Mesothelial cell of epicardium (in vitro differentiated cells): Measurements from ENCODE around the gene TM4SF18. TPM values are rescaled to one million over a fixed set of nuclear protein-coding genes. Genes with fewer than 3 reads are reported as not detected.

Source experiments
- DNase-seq, 2 experiments: peaks; one replicate each; pipeline ENCODE4 v3.0.0; 2021; ENCODE audit warnings: low spot score in 2 of 2; ENCODE audit not compliant: unreplicated experiment in 2 of 2
- H3K27ac Mint-ChIP-seq: 2 replicates; pipeline ENCODE4 v1.8.0; 2021; ENCODE audit warnings: mixed read lengths
- H3K27me3 Mint-ChIP-seq: 2 replicates; pipeline ENCODE4 v1.8.0; 2021; ENCODE audit warnings: low read depth, mixed read lengths
- H3K36me3 Mint-ChIP-seq: 2 replicates; pipeline ENCODE4 v1.8.0; 2021; ENCODE audit warnings: mixed read lengths
- H3K4me1 Mint-ChIP-seq: 2 replicates; pipeline ENCODE4 v1.8.0; 2021; ENCODE audit warnings: mixed read lengths
- H3K4me3 Mint-ChIP-seq: 2 replicates; pipeline ENCODE4 v1.8.0; 2021; ENCODE audit warnings: mild to moderate bottlenecking, moderate library complexity, mixed read lengths
- H3K9me3 Mint-ChIP-seq: 2 replicates; pipeline ENCODE4 v1.8.0; 2021; ENCODE audit warnings: mixed read lengths
- total RNA-seq: library from RNA; stranded (reverse); gene quantifications from 3 replicates; pipeline ENCODE4 v1.2.1, GENCODE V29; 2021
- TF ChIP-seq, protein P1 (sequence below): fragments of 200-600 bp; sonication (generic); IDR thresholded peaks from one replicate; pipeline ENCODE4 v1.5.0; 2021; ENCODE audit warnings: antibody characterized with exemption; ENCODE audit not compliant: unreplicated experiment

The TM4SF18 gene
- total RNA-seq, 1 donor from 2014 or later, result 0.13 TPM

- no peak overlapping the region for H3K4me3 Mint-ChIP-seq
- H3K27me3 Mint-ChIP-seq, result no peaks in the 10 kb centered on the region
- no peaks in the 10 kb centered on the region for H3K36me3 Mint-ChIP-seq
Measured at GRCh38 chr3:149364624-149365023, 31.2 kb upstream of the TM4SF18 start.

DNA sequence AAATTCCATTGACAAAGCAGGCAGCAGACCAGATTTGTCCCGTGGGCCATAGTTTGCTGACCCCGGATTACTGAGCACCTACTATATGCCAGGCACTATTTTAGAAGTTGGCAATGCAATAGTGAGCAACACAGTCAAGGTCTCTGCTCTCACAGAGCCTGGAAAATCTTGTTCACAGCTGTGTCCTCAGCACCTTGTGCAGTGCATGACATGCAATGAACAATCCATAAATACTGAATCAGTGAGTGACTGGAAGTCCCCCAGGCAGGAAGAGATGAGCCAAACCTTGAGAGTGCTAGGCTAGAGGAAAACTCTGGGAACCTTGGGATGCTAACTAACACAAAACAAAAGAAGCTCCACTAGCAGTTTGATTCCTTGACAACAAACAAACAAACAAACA lies 29.6 kb upstream of the TM4SF18 start:
- H3K36me3 Mint-ChIP-seq, result no peaks in the 10 kb centered on the region
- H3K9me3 Mint-ChIP-seq, result no peaks in the 10 kb centered on the region
- TF ChIP-seq, protein P1, sequence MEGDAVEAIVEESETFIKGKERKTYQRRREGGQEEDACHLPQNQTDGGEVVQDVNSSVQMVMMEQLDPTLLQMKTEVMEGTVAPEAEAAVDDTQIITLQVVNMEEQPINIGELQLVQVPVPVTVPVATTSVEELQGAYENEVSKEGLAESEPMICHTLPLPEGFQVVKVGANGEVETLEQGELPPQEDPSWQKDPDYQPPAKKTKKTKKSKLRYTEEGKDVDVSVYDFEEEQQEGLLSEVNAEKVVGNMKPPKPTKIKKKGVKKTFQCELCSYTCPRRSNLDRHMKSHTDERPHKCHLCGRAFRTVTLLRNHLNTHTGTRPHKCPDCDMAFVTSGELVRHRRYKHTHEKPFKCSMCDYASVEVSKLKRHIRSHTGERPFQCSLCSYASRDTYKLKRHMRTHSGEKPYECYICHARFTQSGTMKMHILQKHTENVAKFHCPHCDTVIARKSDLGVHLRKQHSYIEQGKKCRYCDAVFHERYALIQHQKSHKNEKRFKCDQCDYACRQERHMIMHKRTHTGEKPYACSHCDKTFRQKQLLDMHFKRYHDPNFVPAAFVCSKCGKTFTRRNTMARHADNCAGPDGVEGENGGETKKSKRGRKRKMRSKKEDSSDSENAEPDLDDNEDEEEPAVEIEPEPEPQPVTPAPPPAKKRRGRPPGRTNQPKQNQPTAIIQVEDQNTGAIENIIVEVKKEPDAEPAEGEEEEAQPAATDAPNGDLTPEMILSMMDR, result no peak
- no peak for DNase-seq
- H3K4me3 Mint-ChIP-seq, result no peak overlapping the region
- no peak overlapping the region for H3K27ac Mint-ChIP-seq
- peaks cover 10% of the 10 kb centered on the region for H3K4me1 Mint-ChIP-seq
- no peaks in the 10 kb centered on the region for H3K27me3 Mint-ChIP-seq

More at GRCh38 chr3:149364624-149365023, 31.2 kb upstream of the TM4SF18 start:
- H3K27ac Mint-ChIP-seq, result no peak overlapping the region
- DNase-seq, result no peak
- H3K9me3 Mint-ChIP-seq, result no peaks in the 10 kb centered on the region
- peaks cover 20% of the 10 kb centered on the region for H3K4me1 Mint-ChIP-seq
- TF ChIP-seq, protein P1, result no peak

GRCh38 chr3:149362366-149362765 lies 28.9 kb upstream of the TM4SF18 start:
- no peak overlapping the region for H3K27ac Mint-ChIP-seq
- no peaks in the 10 kb centered on the region for H3K36me3 Mint-ChIP-seq
- peaks cover 10% of the 10 kb centered on the region for H3K4me1 Mint-ChIP-seq
- TF ChIP-seq, protein P1, result no peak
- H3K9me3 Mint-ChIP-seq, result no peaks in the 10 kb centered on the region
- no peaks in the 10 kb centered on the region for H3K27me3 Mint-ChIP-seq
- no peak for DNase-seq
- H3K4me3 Mint-ChIP-seq, result no peak overlapping the region

GRCh38 chr3:149356630-149357029 lies 23.2 kb upstream of the TM4SF18 start:
- no peak for DNase-seq
- no peaks in the 10 kb centered on the region for H3K4me1 Mint-ChIP-seq

DNA sequence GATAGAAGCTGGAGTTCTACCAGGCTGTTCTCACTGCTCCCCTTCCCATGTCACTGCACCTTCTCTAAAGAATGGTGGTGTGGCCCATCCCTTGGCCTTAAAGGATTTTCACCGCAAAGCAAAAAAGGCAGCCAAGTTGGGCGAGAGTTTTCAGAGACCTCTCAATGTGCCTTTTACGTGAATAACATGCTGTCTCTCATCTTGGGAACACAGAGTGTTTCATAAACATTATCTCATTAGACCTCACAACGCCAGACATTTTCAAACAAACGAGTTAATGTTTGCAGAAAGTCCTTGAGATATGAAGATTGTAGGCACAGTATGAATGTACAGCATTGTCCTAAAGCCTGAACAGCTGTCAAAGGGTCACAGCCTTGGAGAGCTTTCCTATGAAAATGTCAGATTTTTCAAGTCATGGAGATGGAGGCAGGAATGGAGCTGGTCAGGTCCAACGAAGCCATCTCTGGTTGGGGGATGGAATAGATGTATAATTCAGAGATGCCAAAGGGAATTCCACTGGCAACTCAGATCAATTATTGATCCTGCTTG lies 22.7 kb upstream of the TM4SF18 start:
- Mint-ChIP-seq H3K4me3 (no peak overlapping the region), H3K27ac (no peak overlapping the region), H3K9me3 (no peaks in the 10 kb centered on the region), H3K36me3 (no peaks in the 10 kb centered on the region), H3K4me1 (no peaks in the 10 kb centered on the region), H3K27me3 (no peaks in the 10 kb centered on the region)
- DNase-seq, result no peak
- TF ChIP-seq, protein P1, result no peak

More at GRCh38 chr3:149356630-149357029, 23.2 kb upstream of the TM4SF18 start:
- no peaks in the 10 kb centered on the region for H3K9me3 Mint-ChIP-seq
- TF ChIP-seq, protein P1, result no peak
- H3K4me3 Mint-ChIP-seq, result no peak overlapping the region
- no peaks in the 10 kb centered on the region for H3K27me3 Mint-ChIP-seq
- H3K27ac Mint-ChIP-seq, result no peak overlapping the region
- no peaks in the 10 kb centered on the region for H3K36me3 Mint-ChIP-seq
